GM18505 (cell line): ENCODE data around the gene LCN12.

Experiments
- ATAC-seq: cut with Tn5 transposase; IDR thresholded peaks from one replicate; pipeline ENCODE4 v1.9.1; 2021; ENCODE audit not compliant: unreplicated experiment
- POLR2A ChIP-seq: IDR thresholded peaks from 4 replicates; pipeline ENCODE4 v1.6.1; 2011; ENCODE audit warnings: borderline replicate concordance; ENCODE audit not compliant: insufficient read depth, insufficient read length; ENCODE audit errors: extremely low read depth

The LCN12 gene

GRCh38 chr9:136937186-136938001 lies 14.7 kb upstream of the LCN12 start:
- no peak for TF ChIP-seq POLR2A
- ATAC-seq = no peak

DNA sequence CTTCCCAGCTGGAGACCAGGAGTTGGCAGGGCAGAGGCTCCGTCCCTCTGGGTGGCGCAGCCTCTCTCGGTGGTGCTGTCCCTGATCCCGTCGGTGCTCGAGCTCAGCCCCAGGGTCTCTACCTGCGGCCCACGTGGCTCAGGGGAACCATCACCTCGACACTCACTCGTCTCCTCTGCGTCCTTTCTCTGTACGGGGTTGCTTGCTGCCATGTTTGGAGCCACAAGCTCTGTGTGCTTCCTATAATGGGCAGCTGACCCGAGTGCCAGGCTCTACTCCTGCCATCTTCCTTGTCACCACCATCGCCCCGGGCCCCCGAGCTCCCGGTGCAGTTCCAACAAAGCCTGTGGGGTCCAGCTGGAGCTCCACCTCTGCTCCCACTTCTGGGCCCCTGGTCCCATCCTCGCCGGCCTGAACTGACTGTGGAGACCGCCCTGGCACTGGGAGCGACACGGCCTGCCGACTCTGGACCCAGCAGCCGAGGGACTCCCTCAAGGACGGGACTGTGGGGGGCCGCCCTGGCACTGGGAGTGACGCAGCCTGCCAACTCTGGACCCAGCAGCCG lies 12.6 kb upstream of the LCN12 start:
- no peak for TF ChIP-seq POLR2A
- no peak for ATAC-seq

DNA sequence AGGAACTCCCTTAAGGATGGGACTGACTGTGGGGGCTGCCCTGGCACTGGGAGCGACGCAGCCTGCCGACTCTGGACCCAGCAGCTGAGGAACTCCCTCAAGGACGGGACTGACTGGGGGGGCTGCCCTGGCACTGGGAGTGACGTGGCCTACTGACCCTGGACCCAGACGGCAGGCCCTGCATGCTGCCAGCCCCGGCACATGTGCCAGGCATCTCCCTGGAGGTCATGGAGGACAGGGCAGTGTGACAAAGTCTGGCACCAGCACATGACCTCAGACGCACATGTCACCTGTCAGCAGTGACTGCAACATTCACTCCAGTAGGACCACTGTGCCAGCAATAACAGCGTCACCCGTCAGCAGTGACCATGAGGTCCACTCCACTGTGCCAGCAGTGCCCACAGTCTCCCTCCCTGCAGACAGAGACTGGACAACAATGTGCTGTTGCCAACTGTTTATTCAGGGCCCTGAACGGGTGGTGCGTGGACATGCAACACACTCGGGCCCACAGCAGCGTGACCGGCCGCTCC lies 12.0 kb upstream of the LCN12 start:
- no peak for ATAC-seq
- no peak for TF ChIP-seq POLR2A

- no peak for TF ChIP-seq POLR2A
- no peak for ATAC-seq
These were observed 11.4 kb upstream of the LCN12 start for GRCh38 chr9:136940526-136941230.

DNA sequence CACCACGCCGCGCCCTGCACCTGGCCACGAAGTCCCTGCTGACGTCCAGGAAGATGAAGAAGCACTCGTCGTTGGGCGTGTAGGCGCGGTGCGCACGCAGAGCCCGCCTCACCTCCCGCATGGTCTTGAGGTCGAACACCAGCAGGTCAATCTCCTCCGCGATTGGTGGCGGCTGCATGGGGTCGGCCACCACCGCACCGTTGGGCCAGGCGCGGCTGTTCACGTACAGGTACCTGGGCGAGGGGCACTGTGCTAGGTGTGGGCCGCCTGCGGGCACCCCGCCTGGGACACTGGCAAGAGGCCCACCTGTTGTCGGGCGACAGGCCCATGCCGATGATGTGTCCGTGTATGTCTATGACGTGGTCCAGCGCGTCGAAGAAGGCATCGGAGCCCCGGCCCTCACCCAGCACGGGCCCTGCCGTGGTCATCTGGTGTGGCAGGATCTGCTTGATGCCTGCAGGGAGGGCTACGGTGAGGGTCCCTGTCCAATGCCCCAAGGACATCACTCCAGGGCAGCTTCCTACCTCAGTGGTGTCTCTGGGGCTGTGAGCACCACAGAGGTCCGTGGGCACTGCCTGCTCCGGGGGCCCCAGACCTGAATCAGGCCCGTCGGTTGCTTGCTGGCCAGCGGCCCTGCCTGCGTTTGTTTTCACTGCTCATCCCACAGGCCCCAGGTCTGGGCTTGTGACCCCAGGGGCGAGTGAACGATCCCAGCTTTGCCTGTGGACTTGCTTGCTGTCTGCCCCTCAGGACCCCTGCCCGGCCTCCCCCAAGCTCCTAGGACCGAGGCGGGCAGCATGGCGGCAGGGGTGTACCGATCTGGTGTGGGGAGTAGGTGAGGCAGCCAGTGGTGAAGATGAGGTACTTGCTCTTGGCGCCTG lies 10.6 kb upstream of the LCN12 start:
- no peak for TF ChIP-seq POLR2A
- ATAC-seq = no peak

DNA sequence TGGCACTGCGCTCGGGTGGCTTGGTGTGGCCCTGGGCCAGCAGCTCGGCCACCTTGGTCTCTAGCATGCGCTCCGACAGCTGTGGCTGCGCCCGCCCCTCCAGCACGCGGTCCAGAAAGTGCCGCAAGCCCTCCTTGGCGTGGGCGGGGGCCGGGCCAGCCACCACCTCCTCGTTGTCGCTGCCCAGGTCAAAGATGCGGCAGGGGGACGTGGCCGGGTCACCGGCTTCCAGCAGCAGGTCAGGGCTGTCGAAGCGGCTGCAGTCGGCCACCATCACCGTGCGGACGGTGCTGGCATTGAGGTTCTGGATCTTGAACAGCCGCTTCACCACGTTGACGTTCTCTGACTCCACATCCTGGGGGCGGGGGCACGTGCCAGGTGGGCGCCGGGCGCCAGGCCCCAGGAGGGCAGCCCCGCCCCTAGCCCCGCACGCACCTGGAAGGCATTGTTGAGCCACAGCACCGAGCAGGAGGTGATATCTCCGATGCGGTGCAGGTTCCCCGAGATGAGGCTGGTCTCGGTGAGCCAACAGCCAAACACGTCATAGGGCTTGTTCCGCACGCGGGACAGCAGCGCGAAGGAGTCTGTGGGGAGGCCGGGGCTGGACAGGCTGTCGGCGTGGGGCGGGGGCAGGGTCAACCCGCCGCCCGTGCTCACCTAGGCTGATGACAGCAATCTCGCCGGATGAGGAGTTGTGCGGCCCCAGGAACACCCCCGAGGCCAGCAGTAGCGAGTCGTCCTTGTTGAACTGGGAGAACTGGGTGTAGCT lies 9.8 kb upstream of the LCN12 start:
- no peak for ATAC-seq
- no peak for TF ChIP-seq POLR2A

- no peak for ATAC-seq
- no peak for TF ChIP-seq POLR2A
These were observed 9.2 kb upstream of the LCN12 start for GRCh38 chr9:136942881-136943230.

DNA sequence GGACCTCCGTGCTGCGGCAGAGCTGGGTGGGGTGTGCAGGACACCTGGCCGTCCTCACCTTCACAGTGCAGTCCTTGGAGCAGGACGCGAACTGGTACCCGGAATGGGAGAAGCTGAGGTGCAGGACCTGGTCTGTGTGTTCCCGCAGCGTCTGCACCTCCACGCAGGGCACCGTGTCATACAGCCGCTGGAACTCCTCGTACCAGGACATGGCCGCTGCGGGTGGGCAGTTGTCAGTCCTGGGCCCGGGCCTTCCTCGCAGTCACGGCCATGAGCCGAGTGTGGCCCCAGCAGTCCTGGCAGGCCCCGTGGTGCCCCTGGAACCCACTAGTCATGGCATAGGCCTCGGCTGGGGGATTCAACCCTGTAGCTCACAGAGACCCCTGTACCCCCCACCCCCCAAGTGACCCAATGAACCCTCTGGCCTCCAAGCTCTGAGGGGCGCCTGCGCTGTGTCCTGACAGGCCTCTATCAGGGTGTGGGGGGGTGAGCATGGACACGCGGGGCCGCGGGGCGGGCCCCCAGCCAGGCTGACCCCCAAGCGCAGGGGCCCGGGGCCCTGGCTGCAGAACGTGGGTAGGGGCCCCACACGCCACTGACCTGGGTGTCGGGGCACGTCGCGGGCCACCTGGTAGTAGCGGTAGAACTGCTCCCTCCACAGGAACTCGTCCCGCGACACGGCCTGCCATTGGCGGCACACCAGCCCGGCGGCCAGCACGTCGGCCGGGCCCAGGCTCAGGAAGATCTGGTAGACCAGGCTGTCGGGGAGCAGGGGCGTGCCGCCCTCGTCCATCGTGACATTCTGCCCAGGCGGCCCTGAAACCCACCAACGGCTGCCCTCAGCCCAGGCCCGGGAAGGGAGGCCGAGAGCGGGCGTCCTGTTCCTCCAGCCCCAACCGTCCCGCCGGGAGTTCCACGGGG lies 8.5 kb upstream of the LCN12 start:
- no peak for TF ChIP-seq POLR2A
- ATAC-seq = peak; percentile 8

GRCh38 chr9:136944212-136944518 lies 7.9 kb upstream of the LCN12 start:
- no peak for TF ChIP-seq POLR2A
- peak; percentile 30 for ATAC-seq

GRCh38 chr9:136944519-136945332 lies 7.3 kb upstream of the LCN12 start, which contains the start of the genes C8G and FBXW5:
Gene C8G, plus strand, starts transcription at chr9:136945243. Its CDS starts 78 bp downstream, at chr9:136945321.
Gene FBXW5, minus strand, starts transcription at chr9:136944738. Its CDS starts 655 bp downstream, at chr9:136944083.
- TF ChIP-seq POLR2A = peak; percentile 81
- peak; percentile 81 for ATAC-seq
